PC-9 (cell line): ENCODE results near the gene CMPK2.

Experiments
- EZH2 ChIP-seq: fragments of 200-600 bp; sonication (generic); IDR thresholded peaks from 2 replicates; pipeline ENCODE4 v1.8.0; 2017; ENCODE audit warnings: antibody characterized with exemption, low read depth
- TF ChIP-seq, protein P1 (sequence below): fragments of 200-600 bp; sonication (generic); conservative IDR thresholded peaks from 2 replicates; pipeline ENCODE4 v1.6.1; 2017; ENCODE audit warnings: mixed run types, antibody characterized with exemption, mild to moderate bottlenecking, moderate library complexity

DNA sequence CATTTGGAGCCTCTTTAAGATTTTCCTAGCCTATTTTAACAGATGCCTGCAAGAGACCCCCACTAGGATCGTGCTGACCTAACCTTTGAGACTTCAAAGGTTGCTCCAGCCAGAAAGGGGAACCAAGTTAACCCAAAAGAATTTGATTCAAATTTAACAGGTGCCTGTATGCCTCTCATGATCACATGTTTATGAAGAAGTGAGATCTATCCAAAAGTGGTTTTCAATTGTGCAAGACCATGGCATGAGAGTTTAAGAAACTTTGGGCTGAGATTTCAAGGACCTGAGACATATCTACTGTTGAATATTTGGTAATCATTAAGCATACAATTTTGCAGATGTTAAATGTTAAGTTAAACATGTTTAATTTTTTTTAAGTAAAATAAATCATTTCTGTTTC lies 10.6 kb upstream of the CMPK2 start:
- TF ChIP-seq, protein P1, sequence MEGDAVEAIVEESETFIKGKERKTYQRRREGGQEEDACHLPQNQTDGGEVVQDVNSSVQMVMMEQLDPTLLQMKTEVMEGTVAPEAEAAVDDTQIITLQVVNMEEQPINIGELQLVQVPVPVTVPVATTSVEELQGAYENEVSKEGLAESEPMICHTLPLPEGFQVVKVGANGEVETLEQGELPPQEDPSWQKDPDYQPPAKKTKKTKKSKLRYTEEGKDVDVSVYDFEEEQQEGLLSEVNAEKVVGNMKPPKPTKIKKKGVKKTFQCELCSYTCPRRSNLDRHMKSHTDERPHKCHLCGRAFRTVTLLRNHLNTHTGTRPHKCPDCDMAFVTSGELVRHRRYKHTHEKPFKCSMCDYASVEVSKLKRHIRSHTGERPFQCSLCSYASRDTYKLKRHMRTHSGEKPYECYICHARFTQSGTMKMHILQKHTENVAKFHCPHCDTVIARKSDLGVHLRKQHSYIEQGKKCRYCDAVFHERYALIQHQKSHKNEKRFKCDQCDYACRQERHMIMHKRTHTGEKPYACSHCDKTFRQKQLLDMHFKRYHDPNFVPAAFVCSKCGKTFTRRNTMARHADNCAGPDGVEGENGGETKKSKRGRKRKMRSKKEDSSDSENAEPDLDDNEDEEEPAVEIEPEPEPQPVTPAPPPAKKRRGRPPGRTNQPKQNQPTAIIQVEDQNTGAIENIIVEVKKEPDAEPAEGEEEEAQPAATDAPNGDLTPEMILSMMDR = no peak
- no peak for TF ChIP-seq EZH2
